ENCODE measurements around the gene CXCR4. TPM values are rescaled to one million over a fixed set of nuclear protein-coding genes. Genes with fewer than 3 reads are reported as not detected.
A peak's percentile ranks its signal among the peaks of the same experiment; 100 is the strongest.

Gene CXCR4
- not detected in 2 replicates for total RNA-seq
- long read RNA-seq = 0 reads

- Mint-ChIP-seq H3K36me3 (ENCODE audit: unreplicated experiment) (no peaks in the 10 kb centered on the region), H3K27ac (ENCODE audit: unreplicated experiment) (no peak within 1 kb of the TSS), H3K9me3 (ENCODE audit: unreplicated experiment) (no peaks in the 10 kb centered on the region), H3K4me3 (ENCODE audit: unreplicated experiment) (peak within 1 kb of the TSS; percentile 72), H3K4me1 (ENCODE audit: unreplicated experiment) (peaks cover 31% of the 10 kb centered on the region), H3K27me3 (ENCODE audit: unreplicated experiment) (peaks cover 91% of the 10 kb centered on the region)
- DNase-seq (ENCODE audit: extremely low spot score, unreplicated experiment) = no peak
- no peak for TF ChIP-seq CTCF (IDR thresholded peaks at IDR 0.05)
These were observed at the start of gene CXCR4 for GRCh38 chr2:136117909-136118818. CXCR4 (minus strand) TSS chr2:136118149; CDS start chr2:136118060, 89 bp downstream.

DNA sequence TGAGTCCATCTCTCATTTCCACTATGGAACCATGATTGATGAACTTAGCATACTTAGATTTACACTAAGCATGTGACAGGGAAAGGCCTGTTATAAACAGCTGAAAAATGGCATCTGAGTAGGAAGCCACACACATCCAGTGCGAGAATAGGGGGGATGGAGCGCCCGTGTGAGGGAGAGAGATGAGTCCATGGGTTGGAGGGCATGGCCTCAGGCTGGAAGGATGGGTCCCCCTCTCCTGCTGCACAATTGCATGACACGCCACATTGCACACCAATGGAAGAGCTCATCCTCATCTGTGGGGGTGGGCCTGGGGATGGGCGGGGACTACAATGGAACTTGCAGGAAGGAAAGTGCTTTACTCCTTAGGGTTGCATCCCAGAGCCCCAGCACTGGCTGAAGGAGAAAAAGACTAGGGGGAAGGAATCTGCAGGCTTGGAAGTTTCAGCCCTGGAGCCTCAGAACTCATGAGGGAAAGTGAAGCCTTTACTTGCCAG is 46.4 kb upstream of the CXCR4 start:
- Mint-ChIP-seq H3K27ac (ENCODE audit: unreplicated experiment) (no peak overlapping the region), H3K9me3 (ENCODE audit: unreplicated experiment) (no peaks in the 10 kb centered on the region), H3K36me3 (ENCODE audit: unreplicated experiment) (no peaks in the 10 kb centered on the region), H3K27me3 (ENCODE audit: unreplicated experiment) (no peaks in the 10 kb centered on the region), H3K4me3 (ENCODE audit: unreplicated experiment) (no peak overlapping the region), H3K4me1 (ENCODE audit: unreplicated experiment) (no peaks in the 10 kb centered on the region)
- no peak for DNase-seq (ENCODE audit: extremely low spot score, unreplicated experiment)
- TF ChIP-seq CTCF (IDR thresholded peaks at IDR 0.05) = no peak

- no peaks in the 10 kb centered on the region for H3K27me3 Mint-ChIP-seq (ENCODE audit: unreplicated experiment)
- H3K4me1 Mint-ChIP-seq (ENCODE audit: unreplicated experiment) = no peaks in the 10 kb centered on the region
- DNase-seq (ENCODE audit: extremely low spot score, unreplicated experiment) = no peak
- H3K27ac Mint-ChIP-seq (ENCODE audit: unreplicated experiment) = no peak overlapping the region
- H3K9me3 Mint-ChIP-seq (ENCODE audit: unreplicated experiment) = no peaks in the 10 kb centered on the region
- TF ChIP-seq CTCF (IDR thresholded peaks at IDR 0.05) = no peak
- no peak overlapping the region for H3K4me3 Mint-ChIP-seq (ENCODE audit: unreplicated experiment)
- H3K36me3 Mint-ChIP-seq (ENCODE audit: unreplicated experiment) = no peaks in the 10 kb centered on the region
These were observed 44.5 kb upstream of the CXCR4 start for GRCh38 chr2:136162438-136162837.

DNA sequence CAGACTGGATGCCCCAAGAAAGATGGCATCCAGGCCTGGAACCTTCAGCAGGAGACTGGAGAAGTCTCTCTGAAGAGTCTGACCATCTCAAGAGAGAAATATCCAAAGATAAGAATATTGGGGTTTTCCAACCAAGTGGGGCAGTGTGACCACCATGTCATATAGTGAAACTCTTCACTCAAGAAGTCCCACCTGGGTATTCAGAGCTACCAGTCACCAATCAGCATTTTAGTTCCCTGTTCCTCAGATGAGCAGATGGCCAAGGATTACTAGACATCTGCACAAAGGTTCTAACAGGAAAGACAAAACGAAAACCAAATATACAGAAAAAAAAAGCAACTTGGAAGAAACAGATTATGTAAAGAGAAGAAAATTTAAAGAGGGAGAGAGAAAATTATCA is 38.5 kb upstream of the CXCR4 start:
- no peaks in the 10 kb centered on the region for H3K36me3 Mint-ChIP-seq (ENCODE audit: unreplicated experiment)
- no peaks in the 10 kb centered on the region for H3K27me3 Mint-ChIP-seq (ENCODE audit: unreplicated experiment)
- no peaks in the 10 kb centered on the region for H3K4me1 Mint-ChIP-seq (ENCODE audit: unreplicated experiment)
- no peak for TF ChIP-seq CTCF (IDR thresholded peaks at IDR 0.05)
- H3K4me3 Mint-ChIP-seq (ENCODE audit: unreplicated experiment) = no peak overlapping the region
- H3K27ac Mint-ChIP-seq (ENCODE audit: unreplicated experiment) = no peak overlapping the region
- DNase-seq (ENCODE audit: extremely low spot score, unreplicated experiment) = no peak
- H3K9me3 Mint-ChIP-seq (ENCODE audit: unreplicated experiment) = no peaks in the 10 kb centered on the region

DNA sequence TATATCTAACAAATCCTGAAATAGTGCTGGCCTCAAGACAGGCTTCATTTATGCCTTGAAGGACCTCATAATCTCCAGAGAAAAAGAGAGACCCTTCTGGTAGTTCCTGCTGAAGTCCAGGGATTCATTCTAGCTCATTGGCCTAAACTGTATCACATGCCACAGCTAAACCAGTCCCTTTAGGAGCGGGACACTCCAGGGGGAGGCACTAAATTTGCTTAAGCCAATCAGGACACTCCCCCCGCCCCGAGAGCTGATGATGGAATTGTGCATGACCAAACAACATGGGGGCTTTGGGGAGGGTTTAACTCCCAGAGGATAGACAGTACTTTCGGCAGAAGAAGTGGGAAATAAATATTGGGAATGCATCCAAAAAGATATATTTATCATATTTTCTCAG is 36.4 kb upstream of the CXCR4 start:
- no peak for DNase-seq (ENCODE audit: extremely low spot score, unreplicated experiment)
- Mint-ChIP-seq H3K9me3 (ENCODE audit: unreplicated experiment) (no peaks in the 10 kb centered on the region), H3K4me1 (ENCODE audit: unreplicated experiment) (no peaks in the 10 kb centered on the region), H3K4me3 (ENCODE audit: unreplicated experiment) (no peak overlapping the region), H3K36me3 (ENCODE audit: unreplicated experiment) (no peaks in the 10 kb centered on the region), H3K27ac (ENCODE audit: unreplicated experiment) (no peak overlapping the region), H3K27me3 (ENCODE audit: unreplicated experiment) (no peaks in the 10 kb centered on the region)
- no peak for TF ChIP-seq CTCF (IDR thresholded peaks at IDR 0.05)
